Measurements from ENCODE around the gene CIP2A. TPM values are rescaled to one million over a fixed set of nuclear protein-coding genes. Genes with fewer than 3 reads are reported as not detected.

CIP2A gene
- total RNA-seq, 1 experiment from 2014 or later = 34.2 TPM

- no peaks in the 10 kb centered on the region for H4K20me1 ChIP-seq (ENCODE audit: control insufficient read depth, insufficient read depth, insufficient read length)
- no peak overlapping the region for H2BK5ac ChIP-seq (ENCODE audit: insufficient read length, low read length)
- H3K23me2 ChIP-seq (ENCODE audit: insufficient read length, low read depth, low read length, poor library complexity, severe bottlenecking) = no peaks in the 10 kb centered on the region
- H3K27ac ChIP-seq (ENCODE audit: insufficient read length, low read depth, low read length) = no peak overlapping the region
- no peak overlapping the region for H4K91ac ChIP-seq (ENCODE audit: insufficient read length, low read depth, low read length)
- no peak overlapping the region for H2AK5ac ChIP-seq (ENCODE audit: insufficient read length, low read length)
- no peak for TF ChIP-seq CTCF (conservative IDR thresholded peaks at IDR 0.05)
- Mint-ChIP-seq H3K9me3 (peaks cover 0 to 7% of the 10 kb centered on the region in 2 experiments; a peak in 2 of 5 replicates), H3K4me3 (no peak overlapping the region), H3K27me3 (ENCODE audit: low read depth) (no peaks in the 10 kb centered on the region), H3K36me3 (ENCODE audit: insufficient read depth in 1 of 3, low read depth in 3 of 3) (peaks cover 0 to 17% (median 13%) of the 10 kb centered on the region in 3 experiments; a peak in 5 of 7 replicates), H3K27ac (peak overlapping the region; percentile 50 to 88 (median 69); a peak in 6 of 7 replicates), H3K4me1 (peaks cover 19 to 25% of the 10 kb centered on the region in 2 experiments)
- H3K4me2 ChIP-seq (ENCODE audit: insufficient read depth, insufficient read length, low read length) = no peak overlapping the region
- H3K4me1 ChIP-seq (ENCODE audit: insufficient read depth, low read length) = no peaks in the 10 kb centered on the region; the same call in 1 of the 2 replicates
- H3K79me2 ChIP-seq (ENCODE audit: insufficient read depth, low read length) = no peaks in the 10 kb centered on the region; the same call in 1 of the 2 replicates
- no peak overlapping the region for H3K4ac ChIP-seq (ENCODE audit: low read depth, low read length)
- no CpG with 5 or more reads among the region's 2 CpGs for WGBS (ENCODE audit: extremely low coverage, insufficient read length, low lambda C conversion rate)
- H3K56ac ChIP-seq (ENCODE audit: insufficient read length, low read depth, low read length) = no peak overlapping the region
- H3K9ac ChIP-seq (ENCODE audit: extremely low read depth, insufficient read length, low read length) = no peak overlapping the region
- H2BK120ac ChIP-seq (ENCODE audit: low read depth, low read length, poor library complexity, severe bottlenecking) = no peak overlapping the region
- H3K27me3 ChIP-seq (ENCODE audit: insufficient read depth, low read length) = no peaks in the 10 kb centered on the region
- no peak for DNase-seq
- H3K18ac ChIP-seq (ENCODE audit: insufficient read length, low read depth, low read length) = no peak overlapping the region
- H3K14ac ChIP-seq (ENCODE audit: insufficient read depth, low read length) = no peak overlapping the region
- H2AFZ ChIP-seq (ENCODE audit: low read length) = no peak overlapping the region
- H3K23ac ChIP-seq (ENCODE audit: insufficient read length, low read depth, low read length) = no peak overlapping the region
- no peak overlapping the region for H4K5ac ChIP-seq (ENCODE audit: insufficient read length, low read depth, low read length)
- no peak overlapping the region for H2BK12ac ChIP-seq (ENCODE audit: insufficient read length, low read depth, low read length)
- no peak overlapping the region for H4K8ac ChIP-seq (replicated peaks; ENCODE audit: insufficient read length, low read depth, low read length)
- no peak overlapping the region for H2BK20ac ChIP-seq (ENCODE audit: low read depth, low read length, poor library complexity, severe bottlenecking)
- H3T11ph ChIP-seq (ENCODE audit: low read length) = no peak overlapping the region
- peaks cover 2% of the 10 kb centered on the region for H3K79me1 ChIP-seq (ENCODE audit: insufficient read depth, low read depth, low read length, poor library complexity, severe bottlenecking)
- no peak overlapping the region for H2BK15ac ChIP-seq (ENCODE audit: low read depth, low read length)
- H3K9me3 ChIP-seq (ENCODE audit: control insufficient read depth, low read depth, low read length) = no peaks in the 10 kb centered on the region
Measured at GRCh38 chr3:108602935-108603294, 13.7 kb upstream of the CIP2A start.
